Mammary epithelial cell (primary cell): ENCODE data around the gene OR6K3.

Experiments used
- EZH2 ChIP-seq: IDR thresholded peaks from 2 replicates; pipeline ENCODE4 v1.6.1; 2012; ENCODE audit warnings: low read length, inconsistent platforms, borderline replicate concordance
- TF ChIP-seq, protein P1 (sequence below), 2 donors: IDR thresholded peaks in 1 of 2; conservative IDR thresholded peaks in 1 of 2; 2 replicates each; pipeline ENCODE4 v1.5.1; 2011 to 2012; ENCODE audit warnings: inconsistent platforms in 2 of 2, low read length in 2 of 2, mild to moderate bottlenecking in 2 of 2, control low read depth in 1 of 2, low read depth in 1 of 2; ENCODE audit not compliant: insufficient read depth in 1 of 2; ENCODE audit errors: extremely low read depth in 1 of 2

DNA sequence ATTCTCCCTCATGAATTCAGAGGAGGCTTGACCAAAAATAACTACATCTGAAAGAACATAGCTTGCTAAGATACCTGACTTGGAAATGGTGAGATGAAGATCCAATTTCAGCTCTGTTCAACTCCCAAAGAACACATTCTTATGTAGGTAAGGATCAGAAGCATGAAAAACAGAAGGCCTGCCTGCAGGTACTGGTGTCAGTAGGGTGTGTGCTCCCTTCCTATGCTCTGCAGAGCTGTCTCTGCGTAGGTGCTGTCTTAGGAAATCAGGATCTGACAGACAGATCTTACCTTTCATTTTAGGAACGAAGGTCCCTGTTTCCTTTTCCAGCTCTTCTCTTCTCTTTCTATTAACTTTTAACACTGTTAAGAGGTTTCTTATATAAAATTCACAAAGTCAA is 14.4 kb downstream of the OR6K3 start:
- TF ChIP-seq, protein P1, sequence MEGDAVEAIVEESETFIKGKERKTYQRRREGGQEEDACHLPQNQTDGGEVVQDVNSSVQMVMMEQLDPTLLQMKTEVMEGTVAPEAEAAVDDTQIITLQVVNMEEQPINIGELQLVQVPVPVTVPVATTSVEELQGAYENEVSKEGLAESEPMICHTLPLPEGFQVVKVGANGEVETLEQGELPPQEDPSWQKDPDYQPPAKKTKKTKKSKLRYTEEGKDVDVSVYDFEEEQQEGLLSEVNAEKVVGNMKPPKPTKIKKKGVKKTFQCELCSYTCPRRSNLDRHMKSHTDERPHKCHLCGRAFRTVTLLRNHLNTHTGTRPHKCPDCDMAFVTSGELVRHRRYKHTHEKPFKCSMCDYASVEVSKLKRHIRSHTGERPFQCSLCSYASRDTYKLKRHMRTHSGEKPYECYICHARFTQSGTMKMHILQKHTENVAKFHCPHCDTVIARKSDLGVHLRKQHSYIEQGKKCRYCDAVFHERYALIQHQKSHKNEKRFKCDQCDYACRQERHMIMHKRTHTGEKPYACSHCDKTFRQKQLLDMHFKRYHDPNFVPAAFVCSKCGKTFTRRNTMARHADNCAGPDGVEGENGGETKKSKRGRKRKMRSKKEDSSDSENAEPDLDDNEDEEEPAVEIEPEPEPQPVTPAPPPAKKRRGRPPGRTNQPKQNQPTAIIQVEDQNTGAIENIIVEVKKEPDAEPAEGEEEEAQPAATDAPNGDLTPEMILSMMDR (conservative IDR thresholded peaks at IDR 0.05 in 1 of 2, IDR thresholded peaks at IDR 0.05 in 1 of 2; ENCODE audit: extremely low read depth in 1 of 2, insufficient read depth in 1 of 2, low read depth in 1 of 2, low read length in 2 of 2): no peak
- no peak for TF ChIP-seq EZH2
